Raji (cell line): ENCODE data around the gene EN1.

Experiments used
- POLR2A ChIP-seq: IDR thresholded peaks from 2 replicates; pipeline ENCODE4 v1.6.1; 2011; ENCODE audit warnings: low read depth, low read length, control low read depth; ENCODE audit not compliant: insufficient read depth

Gene EN1

DNA sequence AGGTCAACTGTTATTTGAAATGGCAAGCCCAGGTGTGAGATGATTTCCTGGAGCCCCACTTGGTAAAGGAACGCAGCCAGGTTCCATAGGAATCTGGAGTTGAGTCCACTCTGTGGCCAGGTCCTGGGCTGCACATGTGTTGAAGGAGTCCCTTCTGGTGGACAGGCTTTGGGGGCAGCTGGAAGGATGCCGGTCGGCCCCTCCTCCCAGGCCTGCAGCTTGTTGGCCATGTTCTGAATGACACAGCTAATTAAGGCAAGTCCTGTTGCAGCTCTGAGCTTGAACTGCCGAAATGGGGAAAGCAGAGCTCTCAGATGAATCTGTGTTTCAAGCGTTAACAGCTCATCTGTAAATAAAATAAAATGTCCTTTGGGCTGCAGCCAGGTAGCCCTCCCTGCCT is 23.8 kb downstream of the EN1 start:
- TF ChIP-seq POLR2A = no peak

- no peak for TF ChIP-seq POLR2A
Observed at GRCh38 chr2:118822572-118822971, 24.9 kb downstream of the EN1 start.

DNA sequence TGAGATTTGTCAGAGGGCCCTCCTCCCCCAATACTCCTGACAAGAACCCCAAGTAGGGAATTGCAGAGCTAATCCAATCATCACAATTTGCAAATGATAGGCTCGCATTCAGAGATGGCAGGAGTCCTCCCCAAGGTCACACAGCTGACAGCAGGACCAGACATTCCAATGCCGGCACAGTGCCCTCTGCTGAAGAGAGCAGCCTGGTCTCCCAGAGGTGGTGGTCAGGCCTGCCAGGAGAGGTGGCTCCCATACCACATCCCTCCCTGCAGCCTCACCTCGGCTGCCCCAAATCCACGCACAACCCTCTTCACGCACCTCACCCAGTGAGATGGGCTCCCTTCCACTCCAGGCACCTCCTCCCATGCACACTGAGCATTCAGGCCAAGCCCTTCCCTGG is 25.4 kb downstream of the EN1 start:
- no peak for TF ChIP-seq POLR2A

GRCh38 chr2:118817469-118817868 is 30.0 kb downstream of the EN1 start:
- TF ChIP-seq POLR2A = no peak

- no peak for TF ChIP-seq POLR2A
Observed at GRCh38 chr2:118816669-118817068, 30.8 kb downstream of the EN1 start.

- no peak for TF ChIP-seq POLR2A
Observed at GRCh38 chr2:118815731-118816130, 31.7 kb downstream of the EN1 start.

DNA sequence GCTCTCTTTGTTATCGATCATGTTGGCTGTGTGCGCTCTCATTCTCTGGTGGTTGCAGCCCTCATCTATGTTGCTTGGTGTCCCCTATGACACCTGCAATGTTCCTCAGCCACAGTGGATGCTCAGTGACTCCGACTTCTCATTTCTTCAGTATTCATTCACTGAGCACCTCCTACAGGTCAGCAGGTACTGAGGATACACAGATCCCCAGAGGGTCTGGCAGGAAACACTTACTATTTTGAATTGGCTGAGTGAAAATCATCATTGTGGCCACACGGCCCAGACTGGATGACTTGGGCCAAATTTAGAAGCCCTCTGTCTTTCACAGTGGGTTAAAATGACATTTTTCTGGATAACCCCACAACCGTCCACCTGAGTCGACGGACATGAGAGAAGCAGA is 32.1 kb downstream of the EN1 start:
- TF ChIP-seq POLR2A = no peak

DNA sequence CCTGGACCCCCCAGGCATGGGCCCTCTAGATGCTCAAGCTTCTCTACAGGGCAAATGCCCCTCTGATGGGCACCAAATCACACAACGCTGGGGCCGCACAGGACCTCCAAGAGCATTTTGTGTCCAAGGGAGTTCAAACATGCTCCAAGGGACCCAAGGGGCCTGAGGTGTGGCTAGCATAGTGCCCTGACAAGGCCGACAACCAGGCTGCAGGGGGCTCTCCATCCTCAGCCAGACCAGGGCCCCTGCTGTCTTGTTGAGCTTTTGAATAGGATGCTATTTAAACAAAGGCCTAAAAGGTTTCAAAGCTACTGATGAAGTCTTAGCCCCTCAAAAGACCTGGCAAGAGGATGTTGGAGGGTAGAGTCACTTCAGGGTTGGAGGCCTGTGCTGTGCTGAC is 33.1 kb downstream of the EN1 start:
- TF ChIP-seq POLR2A = no peak

DNA sequence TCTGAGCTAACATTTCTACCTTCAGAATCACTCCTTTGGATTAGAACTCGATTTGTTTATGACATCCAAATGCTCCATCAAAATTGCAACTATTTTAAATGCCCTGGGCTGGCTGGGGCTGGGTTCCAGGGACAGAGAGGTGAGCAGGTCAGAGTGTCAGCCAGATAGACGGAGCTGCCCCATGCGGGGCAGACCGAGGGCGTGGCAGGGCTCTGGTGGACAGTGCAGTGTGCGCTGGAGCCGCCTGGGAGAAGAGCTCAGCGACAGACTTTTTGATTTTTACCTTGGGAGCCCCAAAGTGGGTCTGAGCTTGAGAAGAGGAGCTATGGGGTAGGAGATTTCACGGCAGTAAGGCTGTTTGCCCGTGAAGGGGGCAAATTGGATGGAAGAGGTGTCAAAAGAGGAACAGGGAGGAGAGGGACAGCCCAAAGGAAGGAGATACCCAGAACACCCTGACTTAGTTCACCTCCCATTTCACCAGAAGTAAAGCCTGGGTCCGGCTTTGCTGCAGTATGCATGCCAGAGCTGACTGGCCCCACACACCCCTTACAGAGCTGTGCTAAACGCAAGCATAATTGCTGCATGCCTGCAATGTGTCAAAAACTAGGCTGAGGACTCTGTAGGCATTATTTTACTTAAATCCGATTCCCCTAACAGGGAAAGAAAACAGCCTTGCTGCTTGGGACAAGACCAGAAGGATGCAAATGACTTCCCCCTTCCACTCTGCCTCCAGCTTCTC is 33.7 kb downstream of the EN1 start:
- no peak for TF ChIP-seq POLR2A

GRCh38 chr2:118813111-118813510 is 34.3 kb downstream of the EN1 start:
- TF ChIP-seq POLR2A = no peak

GRCh38 chr2:118812552-118812951 is 34.9 kb downstream of the EN1 start:
- no peak for TF ChIP-seq POLR2A

- TF ChIP-seq POLR2A = no peak
Observed at GRCh38 chr2:118811514-118812115, 35.8 kb downstream of the EN1 start.

GRCh38 chr2:118810766-118811165 is 36.7 kb downstream of the EN1 start:
- TF ChIP-seq POLR2A = no peak

DNA sequence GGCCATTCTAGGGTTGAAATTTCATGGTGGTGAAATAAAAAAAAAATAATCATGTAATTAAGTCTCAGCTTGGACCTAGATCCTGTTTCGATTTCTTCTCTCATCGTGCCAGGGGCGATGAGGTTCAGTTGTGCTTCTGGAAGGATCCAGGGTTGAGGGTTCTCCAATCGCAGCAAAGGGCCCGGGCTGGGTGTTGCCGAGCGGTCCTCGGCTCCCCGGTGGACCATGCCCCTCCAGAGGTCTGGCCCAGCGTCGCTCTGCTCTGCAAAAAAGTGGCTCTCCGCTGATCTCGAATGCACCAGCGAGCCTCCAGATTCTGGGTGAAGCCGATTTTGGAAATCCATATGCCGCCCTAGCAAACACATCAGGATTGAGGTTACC is 39.0 kb downstream of the EN1 start:
- no peak for TF ChIP-seq POLR2A

DNA sequence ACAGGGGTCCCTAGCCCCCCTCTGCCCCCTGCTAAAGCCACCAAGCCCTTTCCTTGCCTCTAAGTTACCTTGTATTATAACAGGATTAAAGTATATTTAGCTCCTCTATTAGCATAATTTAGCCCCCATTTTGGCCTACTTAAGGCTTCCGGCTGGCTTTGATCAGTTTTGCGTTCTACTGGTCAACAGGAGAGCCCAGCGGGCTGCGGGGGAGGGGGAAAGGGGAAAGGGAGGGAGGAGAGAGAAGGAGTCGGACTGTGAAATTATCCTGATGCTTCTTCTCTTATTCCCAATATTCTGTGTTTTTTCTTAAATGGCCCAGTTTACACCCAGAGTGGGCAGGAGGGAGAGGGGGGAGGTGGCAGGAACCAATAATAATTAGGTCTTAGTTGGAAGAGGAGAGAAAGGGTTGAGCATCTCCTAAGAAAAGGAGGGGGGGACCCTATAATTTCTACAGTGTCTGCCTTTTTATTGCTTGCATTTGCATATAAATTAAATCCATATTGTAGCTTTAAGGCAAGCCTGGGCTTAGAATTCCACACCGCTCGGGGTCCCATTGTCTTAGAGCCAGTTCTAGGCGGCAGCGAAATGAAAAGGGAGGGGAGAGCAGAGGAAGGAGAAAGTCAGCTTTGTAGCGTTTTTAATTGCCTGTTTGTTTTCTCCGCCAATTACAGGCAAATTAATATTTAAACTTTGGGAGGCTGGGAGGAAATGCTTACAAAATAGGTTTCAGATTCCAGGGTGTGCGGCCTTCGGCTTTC is 39.6 kb downstream of the EN1 start:
- no peak for TF ChIP-seq POLR2A
